SK-N-MC (cell line): ENCODE data around the gene FADS6.

Experiments
- EZH2 ChIP-seq: fragments of 200-600 bp; sonication (generic); IDR thresholded peaks from one replicate; pipeline ENCODE4 v1.6.1; 2017; ENCODE audit warnings: antibody characterized with exemption
- FOXP2 ChIP-seq: optimal IDR thresholded peaks from 2 replicates; pipeline ENCODE3; 2011; ENCODE audit warnings: mild to moderate bottlenecking, moderate library complexity; ENCODE audit not compliant: insufficient read depth; ENCODE audit errors: extremely low read length, control extremely low read depth
- POLR2AphosphoS5 ChIP-seq: IDR thresholded peaks from 2 replicates; pipeline ENCODE4 v1.6.1; 2012; ENCODE audit warnings: mild to moderate bottlenecking, low read depth, low read length, borderline replicate concordance

DNA sequence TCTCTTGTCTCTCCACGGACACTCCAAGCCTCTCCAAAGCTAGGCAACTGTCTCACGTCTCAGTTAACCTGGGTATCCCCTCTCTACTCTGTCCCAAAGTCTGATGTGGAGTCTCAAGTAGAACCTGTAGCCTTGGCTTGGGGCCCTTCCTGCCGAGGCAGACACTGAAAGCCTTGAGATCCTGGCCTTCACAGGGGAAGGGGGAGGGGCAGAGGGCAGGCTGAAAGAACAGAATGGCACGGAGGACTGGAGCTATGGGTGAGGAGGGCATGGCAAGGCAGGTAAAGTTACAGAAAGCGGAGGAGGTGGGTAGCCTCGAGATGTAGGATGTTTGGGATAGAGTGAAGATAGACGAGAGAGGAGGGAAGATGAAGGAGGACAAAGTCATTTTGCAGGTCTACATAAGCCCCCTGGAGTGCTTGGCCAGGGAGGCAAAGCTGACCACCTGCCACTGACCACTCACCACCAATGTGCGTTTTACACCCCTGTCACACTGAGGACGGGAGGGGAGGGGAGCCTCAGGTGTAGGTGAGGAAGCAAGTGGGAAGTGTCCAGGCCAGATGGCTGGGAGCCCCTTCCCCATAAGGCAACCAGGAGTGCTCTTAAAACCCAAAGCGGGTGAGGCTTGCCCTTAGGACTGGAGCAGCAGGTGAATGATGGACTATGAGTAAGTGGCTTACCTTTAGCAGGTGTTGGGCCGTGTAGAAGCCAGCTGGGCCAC is 21.9 kb downstream of the FADS6 start:
- TF ChIP-seq POLR2AphosphoS5 (no peak), FOXP2 (no peak), EZH2 (no peak)
